ENCODE measurements around the gene TMEM132C.

Gene TMEM132C

DNA sequence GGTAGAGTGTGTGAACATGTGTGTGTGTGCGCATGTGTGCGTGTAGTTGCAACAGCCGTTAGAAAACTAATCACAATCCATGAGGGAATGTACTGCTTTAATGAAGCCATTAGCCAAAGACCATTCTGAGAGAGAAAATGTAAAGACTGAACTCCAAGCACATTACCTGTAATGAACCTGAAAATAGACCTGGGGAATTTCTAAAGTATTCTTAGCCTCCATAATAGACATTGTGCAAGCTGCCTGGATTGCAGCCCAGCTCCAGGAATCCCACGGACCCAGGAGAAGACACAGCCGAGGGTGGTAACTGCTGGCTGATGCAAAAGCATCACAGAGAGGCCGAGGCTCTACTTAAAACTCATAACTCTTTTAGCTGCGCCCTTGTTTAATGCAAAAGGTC, 400.2 kb downstream of the TMEM132C start:
- no peak for DNase-seq (ENCODE audit: low spot score)

DNA sequence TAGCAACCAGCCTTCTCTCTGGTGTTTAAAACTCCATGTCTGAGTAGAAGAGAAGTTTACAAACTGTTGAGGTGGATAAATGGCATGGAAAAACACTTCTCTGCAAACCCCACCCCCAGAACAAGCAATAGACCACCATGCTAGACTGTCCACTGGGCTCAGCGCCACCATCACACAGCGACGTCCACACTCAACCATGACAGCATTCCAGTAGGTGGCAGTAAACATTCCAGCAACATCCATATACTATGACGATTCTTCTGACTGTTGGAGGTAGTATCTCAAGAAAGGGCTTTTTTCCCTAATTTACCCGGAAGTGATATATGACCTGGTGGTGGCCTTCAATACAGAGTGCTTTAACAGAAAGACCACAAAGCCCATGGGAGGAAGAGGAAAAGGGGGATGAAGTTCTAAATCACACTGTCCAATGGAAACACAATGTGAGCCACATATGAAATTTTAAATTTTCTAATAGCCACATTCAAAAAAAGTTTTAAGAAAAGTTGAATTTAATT, 404.6 kb downstream of the TMEM132C start:
- no peak for DNase-seq (ENCODE audit: low spot score)

DNA sequence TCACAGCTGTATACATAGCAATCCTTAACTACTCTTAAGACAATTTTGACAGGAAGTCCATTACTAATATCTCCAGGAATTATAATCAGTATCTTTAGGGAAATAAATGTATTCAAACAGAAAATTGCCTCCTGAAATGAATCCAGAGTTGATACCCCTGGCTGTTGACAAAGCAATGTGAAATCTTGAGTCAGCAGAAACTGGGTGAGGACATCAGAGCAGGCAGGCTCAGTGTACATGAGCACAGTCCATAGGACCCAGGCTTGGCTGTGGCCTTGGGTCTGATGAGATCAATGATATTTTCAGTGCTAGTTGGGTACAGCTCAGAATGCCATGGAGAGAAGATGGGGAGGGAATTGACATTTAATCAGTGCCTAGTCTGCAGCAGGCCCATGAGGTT, 405.5 kb downstream of the TMEM132C start:
- DNase-seq (ENCODE audit: low spot score) = no peak

DNA sequence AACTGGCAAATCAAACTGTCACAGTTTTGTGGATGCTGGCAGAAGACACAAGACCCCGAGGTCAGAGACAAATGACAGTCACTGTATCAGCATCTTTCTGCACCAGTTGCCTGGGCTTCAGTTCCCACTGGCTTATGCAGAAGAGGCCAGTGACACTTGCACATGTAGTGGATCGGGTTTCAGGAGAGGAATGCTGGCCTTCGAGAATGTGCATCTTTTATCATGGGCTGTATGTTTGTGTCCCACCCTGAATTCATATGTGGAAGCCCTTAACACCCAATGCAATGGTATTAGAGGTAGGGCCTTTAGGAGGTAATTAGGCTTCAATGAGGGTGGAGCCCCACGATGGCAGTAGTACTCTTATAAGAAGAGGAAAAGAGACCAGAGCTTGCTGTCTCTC, 405.9 kb downstream of the TMEM132C start:
- DNase-seq (ENCODE audit: low spot score) = no peak

DNA sequence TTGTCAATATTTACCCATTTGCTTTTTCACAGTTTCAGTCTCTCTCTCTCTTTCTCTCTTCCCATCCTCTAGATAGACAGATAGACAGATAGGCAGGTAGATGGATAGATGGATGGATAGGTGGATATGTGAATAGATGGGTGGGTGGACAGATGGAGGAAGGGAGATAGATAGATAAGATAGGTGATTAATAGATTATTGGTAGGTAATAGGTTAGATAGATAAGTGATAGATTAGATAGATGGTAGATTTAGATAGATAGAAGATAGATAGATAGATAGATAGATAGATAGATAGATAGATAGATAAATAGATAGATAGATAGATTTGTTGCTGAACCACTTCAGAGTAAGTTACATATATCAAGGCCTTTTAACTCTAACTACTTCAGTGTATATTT, 408.6 kb downstream of the TMEM132C start:
- no peak for DNase-seq (ENCODE audit: low spot score)

DNA sequence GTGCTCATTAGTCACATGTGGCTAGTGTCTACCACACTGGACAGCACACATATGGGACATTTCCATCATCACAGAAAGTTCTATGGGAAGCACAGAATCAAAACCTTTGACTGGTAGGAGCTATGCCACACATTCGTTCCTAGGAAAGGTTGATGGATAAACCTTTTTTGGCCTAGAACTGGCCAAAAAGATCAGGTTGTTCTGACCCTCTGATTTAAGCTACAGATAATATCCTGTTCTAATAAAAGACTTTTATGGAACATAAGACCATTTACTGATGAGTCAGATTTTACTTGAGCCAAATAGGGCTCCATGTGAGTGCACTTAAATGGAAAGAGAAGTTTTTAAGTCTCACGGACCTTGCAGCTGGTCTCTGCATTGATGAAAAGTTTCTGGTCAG, 413.6 kb downstream of the TMEM132C start:
- no peak for DNase-seq (ENCODE audit: low spot score)

DNA sequence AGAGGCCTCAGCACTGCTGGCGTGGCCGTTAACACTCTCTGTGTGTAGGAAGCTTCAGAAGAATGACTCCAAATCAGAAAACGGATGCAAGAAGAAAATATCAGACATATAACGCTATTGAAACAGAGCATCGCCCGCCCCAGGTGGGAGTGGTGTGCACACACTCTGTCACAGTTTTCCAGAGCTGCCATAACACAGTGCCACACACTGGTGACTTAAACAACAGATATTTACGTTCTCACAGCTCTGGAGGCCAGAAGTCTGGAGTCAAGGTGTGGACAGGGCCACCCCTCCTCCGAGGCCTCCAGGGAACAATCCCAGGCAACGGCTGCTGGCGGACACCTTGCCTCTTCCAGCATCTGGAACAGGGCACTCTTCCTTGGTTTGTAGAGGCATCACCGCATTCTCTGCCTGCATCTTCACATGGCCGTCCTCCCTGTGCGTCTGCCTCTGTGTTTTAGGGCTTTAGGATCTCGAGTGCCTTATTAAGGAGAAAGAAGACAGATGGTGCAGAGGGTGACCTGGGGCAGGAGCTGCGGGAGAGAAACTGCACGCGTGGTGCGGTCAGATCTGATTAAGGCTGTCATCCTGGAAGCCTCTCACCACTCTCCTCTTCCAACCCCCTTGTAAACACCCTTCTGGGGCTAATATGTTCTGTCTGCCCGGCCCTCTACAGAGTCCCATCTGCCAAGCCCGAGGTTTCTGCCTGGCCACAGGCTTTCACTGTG, 415.7 kb downstream of the TMEM132C start:
- no peak for DNase-seq (ENCODE audit: low spot score)

DNA sequence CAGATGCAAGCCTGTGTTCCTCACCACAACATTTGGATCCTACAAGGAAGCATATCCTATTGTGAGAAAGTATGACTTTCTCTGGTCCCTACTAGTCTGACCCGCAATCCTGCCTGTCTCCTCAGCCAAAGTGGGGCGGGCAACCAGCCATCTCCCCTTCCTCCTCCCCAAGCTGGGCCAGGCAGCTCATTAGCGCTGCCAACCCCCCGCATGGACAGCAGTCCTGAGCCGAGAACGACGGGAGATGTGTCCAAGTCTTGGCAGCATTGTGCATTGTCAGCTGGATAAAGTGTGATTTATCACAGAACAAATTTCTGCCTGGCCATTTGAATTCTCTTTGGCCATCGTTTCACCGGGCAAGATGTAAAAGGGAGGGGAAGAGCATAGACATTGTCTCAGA, 417.4 kb downstream of the TMEM132C start:
- DNase-seq (ENCODE audit: low spot score) = no peak

DNA sequence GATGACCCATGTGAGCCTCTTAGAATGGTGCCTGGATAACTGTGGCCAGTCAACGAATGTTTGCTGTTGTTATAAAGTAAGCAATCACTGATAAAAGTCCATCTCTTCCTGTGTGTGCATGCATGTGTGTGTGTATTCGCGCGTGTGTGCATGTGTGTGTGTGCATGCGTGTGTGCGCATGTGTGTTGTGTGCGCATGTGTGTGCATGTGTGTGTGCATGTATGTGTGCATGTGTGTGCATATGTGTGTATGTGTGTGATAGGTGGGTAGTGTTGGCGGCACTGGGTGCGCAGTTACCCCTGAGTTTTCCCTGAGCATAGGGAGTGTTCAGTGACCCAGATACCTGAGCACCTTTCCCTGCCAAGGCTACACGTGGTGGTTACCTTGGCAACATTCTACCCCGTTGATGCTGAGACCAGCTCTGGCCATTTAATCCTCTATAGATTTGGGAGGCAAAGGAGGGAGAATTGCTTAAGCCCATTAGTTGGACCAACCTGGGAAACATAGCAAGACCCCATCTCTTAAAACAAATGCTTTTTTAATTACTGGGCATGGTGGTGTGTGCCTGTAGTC, 419.0 kb downstream of the TMEM132C start:
- no peak for DNase-seq (ENCODE audit: low spot score)

DNA sequence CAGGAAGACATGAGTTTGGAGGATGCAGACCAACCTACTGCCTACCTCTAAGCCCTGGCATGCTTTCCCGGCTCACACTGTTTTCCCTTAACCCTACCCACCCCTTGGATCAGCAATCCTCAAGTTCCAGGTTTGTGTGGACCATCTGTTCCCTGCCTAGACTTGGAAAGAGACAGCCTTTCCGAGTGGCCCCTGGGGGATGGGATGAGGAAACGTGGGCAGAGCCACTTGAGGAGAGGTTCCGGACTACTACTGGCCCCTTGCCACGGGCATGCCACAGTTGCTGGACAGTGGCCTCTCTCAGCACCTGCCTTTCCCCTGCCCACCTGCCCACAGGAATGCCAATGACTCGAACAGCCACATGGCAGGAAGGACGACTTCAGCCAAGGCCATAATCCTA, 420.9 kb downstream of the TMEM132C start:
- peak; percentile 5 for DNase-seq (ENCODE audit: low spot score)

DNA sequence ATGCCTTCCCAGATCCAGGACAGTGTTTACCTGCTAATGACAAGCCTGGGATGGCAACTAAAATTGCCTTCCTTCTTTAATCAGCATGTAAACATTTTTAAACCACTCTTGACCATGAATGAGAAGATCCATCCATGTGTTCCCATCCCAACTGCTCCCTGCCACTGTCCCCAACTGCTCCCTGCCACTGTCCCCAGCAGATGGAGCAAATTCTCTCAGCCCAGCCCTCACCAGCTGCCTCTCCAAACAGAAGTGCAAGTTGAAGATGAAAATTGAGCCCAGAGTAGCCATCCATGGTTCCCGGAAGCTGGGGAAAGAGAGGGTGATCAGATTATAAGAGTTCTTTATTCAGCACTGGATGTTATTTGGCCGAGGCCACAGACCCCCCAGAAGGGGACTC, 423.7 kb downstream of the TMEM132C start:
- DNase-seq (ENCODE audit: low spot score) = no peak

DNA sequence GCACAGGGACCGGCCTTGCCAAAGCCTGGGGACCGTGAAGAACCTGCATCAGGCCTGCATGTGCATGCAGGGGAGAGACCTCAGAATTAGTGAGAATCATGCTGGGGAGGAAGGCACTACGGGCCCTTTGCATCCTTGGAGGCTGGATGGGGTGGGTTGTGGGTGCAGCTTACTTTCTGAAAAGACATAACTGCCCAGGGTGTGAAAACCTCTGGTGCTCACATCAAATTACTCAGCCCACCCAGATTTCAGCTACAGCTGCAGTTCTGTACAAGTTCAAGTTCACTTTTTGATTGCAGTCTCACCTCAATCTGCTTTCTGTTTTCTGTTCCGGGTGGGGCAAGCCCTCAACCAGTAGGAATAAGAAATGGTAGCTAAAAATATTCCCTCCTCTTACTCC, 426.1 kb downstream of the TMEM132C start:
- no peak for DNase-seq (ENCODE audit: low spot score)

DNA sequence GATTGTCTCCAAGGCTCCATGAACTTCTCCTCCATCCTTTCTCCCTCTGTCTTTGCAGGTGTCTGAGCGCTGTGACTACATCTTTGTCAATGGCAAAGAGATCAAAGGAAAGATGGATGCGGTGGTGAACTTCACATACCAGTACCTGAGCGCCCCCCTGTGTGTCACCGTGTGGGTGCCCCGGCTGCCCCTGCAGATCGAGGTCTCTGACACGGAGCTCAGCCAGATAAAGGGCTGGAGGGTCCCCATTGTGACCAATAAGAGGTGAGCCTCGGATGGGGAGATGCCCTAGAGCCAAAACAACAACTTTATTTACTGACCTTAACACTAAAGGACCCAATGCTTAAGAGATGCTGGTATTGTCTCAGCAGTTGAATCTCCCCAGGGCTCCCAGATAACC, 426.8 kb downstream of the TMEM132C start:
- DNase-seq (ENCODE audit: low spot score) = no peak

DNA sequence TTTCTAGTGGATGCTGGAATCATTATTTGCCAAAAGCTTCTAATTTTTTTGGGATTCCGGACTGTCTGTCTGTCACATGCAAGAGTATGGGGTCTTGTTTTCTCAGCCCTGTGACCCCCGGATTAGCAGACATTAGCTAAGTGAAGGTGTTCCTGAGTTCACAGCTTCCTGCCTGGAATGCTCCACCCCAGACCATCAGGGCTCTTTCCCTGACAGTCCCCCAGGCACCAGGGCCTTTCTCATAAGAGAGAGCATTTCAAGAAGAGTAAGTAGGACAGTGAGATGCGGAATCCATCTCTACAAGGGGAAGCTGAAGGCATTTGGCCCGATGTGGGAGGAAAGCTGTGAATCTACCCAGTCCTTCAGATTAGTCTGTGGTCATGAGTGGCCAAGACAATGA, 427.5 kb downstream of the TMEM132C start:
- DNase-seq (ENCODE audit: low spot score) = no peak

DNA sequence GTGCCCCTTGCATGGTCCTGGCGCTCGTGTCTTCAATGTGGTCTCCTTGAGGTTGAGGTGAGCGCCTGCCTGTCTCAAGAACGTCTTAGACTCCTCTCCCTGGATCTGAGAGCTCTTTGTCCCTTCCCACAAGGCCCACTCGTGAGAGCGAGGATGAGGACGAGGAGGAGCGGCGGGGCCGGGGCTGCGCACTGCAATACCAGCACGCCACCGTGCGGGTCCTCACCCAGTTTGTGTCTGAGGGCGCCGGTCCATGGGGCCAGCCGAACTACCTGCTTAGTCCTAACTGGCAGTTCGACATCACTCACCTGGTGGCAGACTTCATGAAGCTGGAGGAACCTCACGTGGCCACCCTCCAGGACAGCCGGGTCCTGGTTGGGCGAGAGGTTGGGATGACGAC, 428.7 kb downstream of the TMEM132C start:
- no peak for DNase-seq (ENCODE audit: low spot score)

DNA sequence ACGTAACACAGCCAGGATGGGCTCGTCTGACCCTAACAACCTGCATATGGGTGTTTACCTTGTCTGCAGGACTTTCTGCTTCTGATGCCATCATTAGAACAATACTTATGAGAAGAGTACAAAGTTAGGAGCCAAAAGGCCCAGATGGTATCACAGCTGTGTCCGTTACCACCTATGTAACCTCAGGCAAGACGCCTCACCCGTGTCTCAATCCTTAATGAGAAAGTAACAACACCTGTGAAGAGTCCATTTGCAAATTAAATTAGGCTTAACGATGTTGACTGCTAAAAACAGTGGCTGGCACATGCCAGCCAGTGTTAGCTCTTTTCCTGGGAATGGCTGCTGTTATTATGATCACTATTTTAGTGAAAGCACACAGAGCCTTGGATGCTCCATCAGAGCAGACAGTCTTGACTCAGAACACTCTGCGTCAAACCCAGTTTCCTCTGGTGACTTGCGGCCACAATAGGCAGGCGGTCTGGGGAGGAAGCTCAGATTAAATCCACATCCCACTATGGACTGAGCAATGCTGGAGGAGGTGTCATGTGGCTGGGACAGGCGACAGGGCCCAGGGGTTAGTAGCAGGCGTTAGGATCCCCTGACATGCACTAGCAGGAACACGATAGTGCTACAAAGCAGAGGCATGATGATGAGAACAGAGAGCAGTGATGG, 431.5 kb downstream of the TMEM132C start:
- no peak for DNase-seq (ENCODE audit: low spot score)

DNA sequence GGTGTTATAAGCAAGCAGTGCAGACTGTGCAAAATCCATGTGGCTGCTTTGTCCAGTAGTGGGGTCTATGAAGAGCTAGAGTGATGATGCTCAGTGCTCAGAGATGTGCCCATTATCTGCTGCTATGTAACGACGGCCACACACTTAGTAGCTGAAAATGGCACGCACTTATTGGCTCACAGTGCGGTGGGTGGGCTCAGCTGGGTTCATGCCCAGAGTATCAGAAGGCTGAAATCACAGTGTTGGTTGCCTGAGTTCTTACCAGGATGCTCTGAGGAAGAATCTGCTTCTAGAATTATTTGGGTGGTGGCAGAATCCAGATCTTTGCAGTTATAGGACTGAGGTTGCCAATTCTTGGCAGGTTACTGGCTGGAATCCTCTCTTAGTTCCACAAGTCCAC, 432.1 kb downstream of the TMEM132C start:
- no peak for DNase-seq (ENCODE audit: low spot score)

DNA sequence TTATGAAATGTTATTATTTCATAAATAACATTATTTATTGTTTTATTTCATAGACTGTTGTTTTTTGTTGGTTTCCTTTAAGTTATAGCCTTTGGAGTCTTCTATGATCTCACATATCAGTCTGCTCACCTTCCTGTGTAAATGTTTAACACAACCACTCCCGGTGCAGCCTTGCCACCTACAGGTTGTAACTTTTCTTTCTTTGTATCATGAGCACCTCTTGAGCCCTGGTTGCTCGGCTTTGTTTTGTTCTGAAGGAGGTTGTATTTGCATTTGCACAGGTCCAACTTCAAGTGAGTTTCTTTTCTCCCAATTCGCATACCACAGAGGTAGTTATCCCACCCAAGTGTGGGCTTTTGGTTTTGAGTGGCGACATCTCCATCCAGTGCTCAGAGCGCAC, 435.4 kb downstream of the TMEM132C start:
- DNase-seq (ENCODE audit: low spot score) = no peak

DNA sequence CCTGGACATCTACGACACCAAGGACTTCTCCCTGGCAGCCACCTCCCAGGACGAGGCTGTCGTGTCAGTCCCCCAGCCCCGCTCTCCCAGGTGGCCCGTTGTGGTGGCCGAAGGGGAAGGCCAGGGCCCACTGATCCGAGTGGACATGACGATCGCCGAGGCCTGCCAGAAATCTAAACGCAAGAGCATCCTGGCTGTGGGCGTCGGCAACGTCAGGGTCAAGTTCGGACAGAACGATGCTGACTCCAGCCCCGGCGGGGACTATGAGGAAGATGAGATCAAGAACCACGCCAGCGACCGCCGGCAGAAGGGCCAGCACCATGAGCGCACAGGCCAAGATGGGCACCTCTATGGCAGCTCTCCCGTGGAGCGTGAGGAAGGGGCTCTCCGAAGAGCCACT, 438.2 kb downstream of the TMEM132C start:
- no peak for DNase-seq (ENCODE audit: low spot score)

DNA sequence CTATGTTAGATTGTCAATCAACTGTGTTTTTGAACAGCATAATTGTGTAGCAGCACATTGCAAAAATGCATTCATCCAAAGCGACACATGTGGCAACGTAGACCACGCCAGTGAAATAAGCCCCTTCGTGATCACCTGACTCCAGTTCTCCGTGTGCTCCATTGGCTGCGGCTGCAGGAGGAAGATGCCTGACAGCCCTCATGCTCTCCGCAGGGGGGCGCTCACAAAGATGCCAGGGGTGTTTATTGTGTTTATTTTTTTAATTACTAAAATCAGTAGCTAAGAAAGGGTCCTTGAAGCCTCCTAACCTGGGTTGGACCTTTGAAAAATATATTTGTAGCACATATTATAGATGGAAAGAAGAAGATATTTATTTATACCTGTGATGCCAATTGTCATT, 440.5 kb downstream of the TMEM132C start:
- DNase-seq (ENCODE audit: low spot score) = no peak

DNA sequence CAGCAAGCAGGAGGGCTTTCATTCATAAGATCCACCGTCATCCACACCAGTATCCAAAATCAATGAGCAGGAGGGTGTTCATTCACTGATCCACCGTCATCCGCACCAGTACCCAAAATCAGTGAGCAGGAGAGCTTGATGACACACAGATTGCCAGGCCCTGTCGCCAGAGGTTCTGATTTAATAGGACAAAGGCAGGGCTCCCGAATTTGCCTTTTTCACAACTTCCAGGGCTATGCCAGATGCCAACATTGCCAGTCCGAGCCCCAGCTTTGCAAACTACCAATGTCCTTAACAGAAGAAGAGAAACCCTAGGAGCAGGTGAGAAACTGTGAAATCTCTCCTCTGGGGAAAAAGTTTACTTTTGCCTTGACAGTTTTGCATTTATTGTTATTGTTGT, 441.8 kb downstream of the TMEM132C start:
- DNase-seq (ENCODE audit: low spot score) = no peak

DNA sequence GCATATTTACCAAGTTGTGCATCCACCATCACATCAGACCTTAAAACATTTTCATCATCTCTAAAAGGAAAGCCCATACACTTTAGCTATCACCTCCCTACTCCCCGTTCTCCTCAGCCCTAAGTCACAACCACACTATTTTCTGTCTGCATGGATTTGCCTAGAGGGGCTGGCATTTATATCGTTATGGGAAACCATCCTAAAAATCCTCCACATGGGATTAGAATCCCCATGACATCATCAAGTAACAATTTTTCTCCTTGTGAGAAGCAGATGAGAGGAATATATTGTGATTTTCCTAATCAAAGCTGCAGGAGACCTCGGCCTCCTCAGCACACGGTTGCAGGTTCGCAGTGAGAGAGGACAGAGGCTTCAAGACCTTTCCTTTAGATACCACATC, 442.7 kb downstream of the TMEM132C start:
- DNase-seq (ENCODE audit: low spot score) = no peak

DNA sequence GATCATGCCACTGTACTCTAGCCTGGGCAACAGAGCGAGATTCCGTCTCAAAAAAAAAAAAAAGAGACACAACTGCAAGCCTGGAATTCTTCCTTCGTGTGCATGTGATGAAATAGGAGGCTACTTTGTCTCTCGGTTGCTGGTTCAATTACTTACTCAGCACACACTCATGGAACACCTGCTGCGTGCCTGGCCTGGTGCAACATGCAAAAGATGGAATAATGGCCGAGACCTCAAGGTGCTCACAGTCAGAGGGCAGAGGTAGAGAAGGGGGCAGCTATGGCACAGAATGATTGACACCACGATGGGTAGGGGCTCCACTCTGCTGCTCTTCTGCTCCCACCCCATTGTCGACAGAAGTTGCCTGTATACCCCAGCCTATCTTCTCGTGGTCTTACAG, 444.5 kb downstream of the TMEM132C start:
- no peak for DNase-seq (ENCODE audit: low spot score)

DNA sequence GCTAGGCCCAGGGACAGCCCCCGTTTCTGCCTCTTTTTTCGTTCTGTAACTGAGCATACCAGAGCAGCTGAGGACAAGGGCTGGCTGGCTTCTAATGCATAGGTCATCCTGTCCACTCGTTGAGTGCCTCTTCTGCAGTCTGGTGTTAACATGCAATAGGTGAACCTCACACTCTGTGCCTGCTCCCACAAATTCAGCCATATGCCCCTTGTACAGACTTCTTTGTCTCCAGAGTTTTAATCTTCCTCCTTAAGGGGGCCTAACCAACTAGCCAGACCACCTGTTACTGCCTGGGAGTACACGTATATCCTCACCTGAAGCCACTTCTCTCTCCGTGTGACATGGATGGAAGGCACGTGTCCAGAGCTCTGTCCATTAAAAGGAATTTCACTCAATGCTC, 445.7 kb downstream of the TMEM132C start:
- DNase-seq (ENCODE audit: low spot score) = no peak

All from SW480 (cell line).